Chondrocyte (in vitro differentiated cells): Measurements from ENCODE around the gene ADCY1. TPM values are rescaled to one million over a fixed set of nuclear protein-coding genes. Genes with fewer than 3 reads are reported as not detected.
A peak's percentile ranks its signal among the peaks of the same experiment; 100 is the strongest.

Experiments used
- DNase-seq: peaks from one replicate; pipeline ENCODE4 v3.0.0; 2021; ENCODE audit warnings: mixed read lengths, low spot score
- H3K27ac Mint-ChIP-seq: one replicate; pipeline ENCODE4 v1.8.0; 2021; ENCODE audit warnings: mild to moderate bottlenecking, moderate library complexity, mixed read lengths; ENCODE audit not compliant: unreplicated experiment
- H3K27me3 Mint-ChIP-seq: 2 replicates; pipeline ENCODE4 v1.8.0; 2021; ENCODE audit warnings: low read depth, mixed read lengths
- H3K36me3 Mint-ChIP-seq: 2 replicates; pipeline ENCODE4 v1.8.0; 2021; ENCODE audit warnings: low read depth, mixed read lengths
- H3K4me1 Mint-ChIP-seq: 2 replicates; pipeline ENCODE4 v1.8.0; 2021; ENCODE audit warnings: low read depth, mild to moderate bottlenecking, mixed read lengths
- H3K4me3 Mint-ChIP-seq: one replicate; pipeline ENCODE4 v1.8.0; 2021; ENCODE audit warnings: mild to moderate bottlenecking, moderate library complexity, mixed read lengths; ENCODE audit not compliant: unreplicated experiment
- H3K9me3 Mint-ChIP-seq: 2 replicates; pipeline ENCODE4 v1.8.0; 2021; ENCODE audit warnings: low read depth, mixed read lengths
- total RNA-seq: library from RNA; stranded (reverse); gene quantifications from 3 replicates; pipeline ENCODE4 v1.2.1, GENCODE V29; 2021
- TF ChIP-seq, protein P1 (sequence below): fragments of 200-600 bp; sonication (generic); IDR thresholded peaks from 2 replicates; pipeline ENCODE4 v1.5.0; 2021; ENCODE audit warnings: antibody characterized with exemption, mild to moderate bottlenecking, moderate library complexity

Gene ADCY1
- total RNA-seq, 1 donor from 2014 or later = 0.50 TPM

DNA sequence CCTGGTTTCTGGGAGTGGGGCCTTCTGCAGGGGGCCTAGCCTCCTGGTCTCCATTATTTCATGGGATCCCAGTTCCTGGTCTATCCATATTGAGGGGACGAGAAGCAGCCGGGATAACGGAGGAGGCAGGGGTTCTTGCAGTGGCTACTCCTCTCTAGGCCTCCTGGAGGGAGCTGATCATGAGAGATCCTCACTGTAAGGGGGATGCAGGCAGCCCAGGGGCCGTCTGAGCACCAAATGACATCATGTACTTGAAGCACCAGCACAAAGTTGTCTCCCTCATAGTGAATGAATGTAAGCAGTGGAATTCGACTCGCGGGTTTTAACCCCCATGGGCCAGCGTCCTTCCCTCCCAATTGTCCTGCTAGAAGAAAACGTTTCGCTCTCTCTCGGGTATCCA, 964 bp upstream of the ADCY1 start:
- H3K4me3 Mint-ChIP-seq = peak overlapping the region; percentile 61
- H3K27ac Mint-ChIP-seq = no peak overlapping the region
- TF ChIP-seq, protein P1, sequence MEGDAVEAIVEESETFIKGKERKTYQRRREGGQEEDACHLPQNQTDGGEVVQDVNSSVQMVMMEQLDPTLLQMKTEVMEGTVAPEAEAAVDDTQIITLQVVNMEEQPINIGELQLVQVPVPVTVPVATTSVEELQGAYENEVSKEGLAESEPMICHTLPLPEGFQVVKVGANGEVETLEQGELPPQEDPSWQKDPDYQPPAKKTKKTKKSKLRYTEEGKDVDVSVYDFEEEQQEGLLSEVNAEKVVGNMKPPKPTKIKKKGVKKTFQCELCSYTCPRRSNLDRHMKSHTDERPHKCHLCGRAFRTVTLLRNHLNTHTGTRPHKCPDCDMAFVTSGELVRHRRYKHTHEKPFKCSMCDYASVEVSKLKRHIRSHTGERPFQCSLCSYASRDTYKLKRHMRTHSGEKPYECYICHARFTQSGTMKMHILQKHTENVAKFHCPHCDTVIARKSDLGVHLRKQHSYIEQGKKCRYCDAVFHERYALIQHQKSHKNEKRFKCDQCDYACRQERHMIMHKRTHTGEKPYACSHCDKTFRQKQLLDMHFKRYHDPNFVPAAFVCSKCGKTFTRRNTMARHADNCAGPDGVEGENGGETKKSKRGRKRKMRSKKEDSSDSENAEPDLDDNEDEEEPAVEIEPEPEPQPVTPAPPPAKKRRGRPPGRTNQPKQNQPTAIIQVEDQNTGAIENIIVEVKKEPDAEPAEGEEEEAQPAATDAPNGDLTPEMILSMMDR = no peak
- no peaks in the 10 kb centered on the region for H3K36me3 Mint-ChIP-seq
- H3K4me1 Mint-ChIP-seq = peaks cover 10% of the 10 kb centered on the region
- DNase-seq = no peak
- H3K27me3 Mint-ChIP-seq = peaks cover 54% of the 10 kb centered on the region
- H3K9me3 Mint-ChIP-seq = no peaks in the 10 kb centered on the region

DNA sequence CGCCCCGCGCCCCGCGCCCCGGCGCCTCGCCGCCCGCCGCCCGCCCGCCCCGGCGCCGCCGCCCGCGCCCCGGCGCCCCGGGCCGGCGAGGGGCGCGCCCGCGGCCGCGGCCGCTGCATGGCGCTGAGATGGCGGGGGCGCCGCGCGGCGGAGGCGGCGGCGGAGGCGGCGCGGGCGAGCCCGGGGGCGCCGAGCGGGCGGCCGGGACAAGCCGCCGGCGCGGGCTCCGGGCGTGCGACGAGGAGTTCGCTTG, 174 bp downstream of the ADCY1 start:
- Mint-ChIP-seq H3K36me3 (no peaks in the 10 kb centered on the region), H3K4me1 (peaks cover 10% of the 10 kb centered on the region), H3K27me3 (peaks cover 56% of the 10 kb centered on the region), H3K27ac (no peak overlapping the region), H3K4me3 (no peak overlapping the region), H3K9me3 (no peaks in the 10 kb centered on the region)
- TF ChIP-seq, protein P1 = no peak
- DNase-seq = no peak

DNA sequence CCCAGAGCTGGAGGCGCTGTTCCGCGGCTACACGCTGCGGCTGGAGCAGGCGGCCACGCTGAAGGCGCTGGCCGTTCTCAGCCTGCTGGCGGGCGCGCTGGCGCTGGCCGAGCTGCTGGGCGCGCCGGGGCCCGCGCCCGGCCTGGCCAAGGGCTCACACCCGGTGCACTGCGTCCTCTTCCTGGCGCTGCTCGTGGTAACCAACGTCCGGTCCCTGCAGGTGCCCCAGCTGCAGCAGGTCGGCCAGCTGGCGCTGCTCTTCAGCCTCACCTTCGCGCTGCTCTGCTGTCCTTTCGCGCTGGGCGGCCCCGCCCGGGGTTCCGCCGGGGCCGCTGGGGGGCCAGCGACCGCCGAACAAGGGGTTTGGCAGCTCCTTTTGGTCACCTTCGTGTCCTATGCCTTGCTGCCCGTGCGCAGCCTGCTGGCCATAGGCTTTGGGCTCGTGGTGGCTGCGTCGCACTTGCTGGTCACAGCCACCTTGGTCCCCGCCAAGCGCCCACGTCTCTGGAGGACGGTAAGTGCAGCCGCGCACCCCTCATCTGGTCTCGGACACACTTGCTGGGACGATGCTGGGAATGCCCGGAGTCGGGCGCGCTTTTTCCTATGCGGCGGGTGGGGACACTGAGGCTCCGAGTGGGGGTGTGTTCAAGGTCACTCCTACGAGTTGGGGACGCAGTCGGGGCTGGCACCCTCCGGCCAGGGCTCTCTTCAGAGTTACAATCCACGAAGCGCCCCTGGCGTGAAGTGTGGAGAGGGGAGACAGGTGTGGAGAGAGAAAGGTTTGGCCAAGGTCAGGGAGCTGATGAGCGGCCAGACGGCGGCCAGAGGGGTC, 717 bp downstream of the ADCY1 start:
- H3K9me3 Mint-ChIP-seq = no peaks in the 10 kb centered on the region
- no peak for DNase-seq
- no peak overlapping the region for H3K27ac Mint-ChIP-seq
- no peaks in the 10 kb centered on the region for H3K36me3 Mint-ChIP-seq
- H3K4me3 Mint-ChIP-seq = peak overlapping the region; percentile 47
- TF ChIP-seq, protein P1 = peak; percentile 59
- peaks cover 10% of the 10 kb centered on the region for H3K4me1 Mint-ChIP-seq
- H3K27me3 Mint-ChIP-seq = peaks cover 55% of the 10 kb centered on the region

DNA sequence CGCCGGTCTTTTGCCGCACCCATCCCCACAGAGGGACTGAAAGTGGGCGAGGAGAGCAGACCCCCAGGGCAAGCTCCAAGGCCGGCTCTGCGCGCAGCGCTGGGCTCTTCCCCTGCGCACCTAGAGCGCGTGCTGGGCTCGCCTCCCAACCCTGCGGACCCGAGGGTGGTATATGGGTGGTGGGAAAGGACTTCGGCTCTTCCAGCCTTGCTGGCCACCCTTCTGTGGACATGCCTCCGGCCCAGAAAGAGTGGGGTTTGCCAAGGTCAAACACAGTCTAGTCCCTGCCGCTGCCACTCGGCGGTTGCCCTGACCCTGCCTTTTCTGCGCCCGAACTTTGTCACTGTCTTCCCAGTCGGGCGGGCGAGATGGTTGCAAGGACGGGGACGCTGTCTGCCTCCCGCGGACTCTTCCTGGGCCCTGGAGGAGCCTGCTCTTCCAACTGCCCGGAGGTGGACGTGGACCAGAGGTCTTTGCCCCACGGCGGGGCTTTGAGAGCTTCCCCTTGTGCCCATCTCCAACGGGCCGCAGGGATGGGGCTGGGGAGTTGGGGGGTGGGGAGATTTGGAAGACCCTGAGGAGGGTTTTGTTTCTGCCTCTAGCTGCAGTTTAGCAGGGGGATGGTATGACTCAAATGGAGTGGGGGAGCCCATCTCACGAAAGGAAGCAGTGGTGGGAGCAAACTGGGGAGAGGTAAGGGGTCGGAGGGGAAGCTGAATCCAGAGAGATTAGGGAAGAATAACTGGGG, 1.5 kb downstream of the ADCY1 start:
- H3K4me3 Mint-ChIP-seq = peak overlapping the region; percentile 47
- no peaks in the 10 kb centered on the region for H3K9me3 Mint-ChIP-seq

DNA sequence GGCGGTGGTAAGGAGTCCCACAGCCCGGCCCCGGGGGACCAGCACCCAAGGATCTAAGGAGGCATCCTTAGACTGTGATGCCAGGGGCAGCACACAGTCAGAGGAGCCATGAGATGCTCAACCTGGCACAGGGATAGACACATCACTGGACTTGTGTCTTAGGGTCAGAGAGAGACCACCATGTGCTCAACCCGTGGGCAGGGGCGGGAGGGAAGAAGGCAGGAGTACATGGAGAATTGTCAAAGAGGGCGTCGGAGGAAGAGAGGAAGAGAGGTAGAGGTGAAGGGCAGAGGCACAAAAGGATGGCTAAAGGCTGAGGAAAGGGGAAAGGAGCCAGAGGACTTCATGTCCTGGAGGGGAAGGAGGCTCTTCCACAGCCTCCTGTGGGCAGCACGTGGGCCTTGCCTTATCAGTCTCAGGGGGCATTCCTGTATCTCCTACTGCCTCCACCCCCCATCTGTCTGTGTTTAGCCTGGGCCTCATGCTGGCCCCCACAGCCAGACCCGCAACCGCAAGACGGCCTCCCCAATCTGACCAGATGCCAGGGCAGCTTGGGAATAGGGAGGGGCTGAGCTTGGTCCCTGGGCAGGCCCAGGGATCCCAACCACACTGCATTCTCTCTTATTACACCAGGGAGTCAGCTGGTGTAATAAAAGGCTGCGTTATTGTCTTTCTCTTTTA, 2.2 kb downstream of the ADCY1 start:
- H3K27me3 Mint-ChIP-seq = peaks cover 48% of the 10 kb centered on the region
- TF ChIP-seq, protein P1 = no peak
- no peak overlapping the region for H3K27ac Mint-ChIP-seq
- H3K4me1 Mint-ChIP-seq = peaks cover 10% of the 10 kb centered on the region
- H3K36me3 Mint-ChIP-seq = no peaks in the 10 kb centered on the region
- no peak for DNase-seq
- H3K9me3 Mint-ChIP-seq = no peaks in the 10 kb centered on the region
- H3K4me3 Mint-ChIP-seq = peak overlapping the region; percentile 6

More for the DNA sequence above, 1.5 kb downstream of the ADCY1 start:
- Mint-ChIP-seq H3K27ac (no peak overlapping the region), H3K27me3 (peaks cover 48% of the 10 kb centered on the region), H3K4me1 (peaks cover 10% of the 10 kb centered on the region), H3K36me3 (no peaks in the 10 kb centered on the region)
- TF ChIP-seq, protein P1 = no peak
- DNase-seq = no peak
